Measurements from ENCODE around the gene DGKI.

DNA sequence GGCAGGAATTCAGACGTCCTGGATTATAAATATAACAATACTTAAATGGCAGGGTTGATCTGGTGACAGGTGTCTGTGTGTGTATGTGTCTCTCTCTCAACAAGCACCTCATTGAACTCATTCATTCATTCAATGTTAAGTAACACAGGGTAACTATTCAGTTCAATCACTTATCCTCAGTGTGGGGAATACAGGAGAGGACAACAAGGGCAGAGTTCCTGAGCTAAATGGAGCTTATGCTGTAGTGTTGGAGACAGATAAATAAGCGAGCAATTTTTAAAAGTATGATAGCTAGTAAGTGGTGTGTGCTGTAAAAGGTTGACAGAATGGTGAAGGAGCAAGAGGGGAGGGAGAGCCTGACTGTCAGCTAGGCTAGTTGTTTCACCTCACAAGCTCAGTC is 178.4 kb downstream of the DGKI start:
- TF ChIP-seq CTCF (conservative IDR thresholded peaks at IDR 0.05; ENCODE audit: low read depth, low read length) (no peak), EZH2 (IDR thresholded peaks at IDR 0.05; ENCODE audit: borderline replicate concordance, low read depth, low read length, poor library complexity, severe bottlenecking) (no peak)
